Amygdala (tissue), 56 donors: ENCODE results near the gene MRPL27.

ENCODE experiments used
- DNase-seq, 56 donors: peaks; one replicate each; lab custom pipeline; 2025; lab: John Stamatoyannopoulos, UW

Gene MRPL27

DNA sequence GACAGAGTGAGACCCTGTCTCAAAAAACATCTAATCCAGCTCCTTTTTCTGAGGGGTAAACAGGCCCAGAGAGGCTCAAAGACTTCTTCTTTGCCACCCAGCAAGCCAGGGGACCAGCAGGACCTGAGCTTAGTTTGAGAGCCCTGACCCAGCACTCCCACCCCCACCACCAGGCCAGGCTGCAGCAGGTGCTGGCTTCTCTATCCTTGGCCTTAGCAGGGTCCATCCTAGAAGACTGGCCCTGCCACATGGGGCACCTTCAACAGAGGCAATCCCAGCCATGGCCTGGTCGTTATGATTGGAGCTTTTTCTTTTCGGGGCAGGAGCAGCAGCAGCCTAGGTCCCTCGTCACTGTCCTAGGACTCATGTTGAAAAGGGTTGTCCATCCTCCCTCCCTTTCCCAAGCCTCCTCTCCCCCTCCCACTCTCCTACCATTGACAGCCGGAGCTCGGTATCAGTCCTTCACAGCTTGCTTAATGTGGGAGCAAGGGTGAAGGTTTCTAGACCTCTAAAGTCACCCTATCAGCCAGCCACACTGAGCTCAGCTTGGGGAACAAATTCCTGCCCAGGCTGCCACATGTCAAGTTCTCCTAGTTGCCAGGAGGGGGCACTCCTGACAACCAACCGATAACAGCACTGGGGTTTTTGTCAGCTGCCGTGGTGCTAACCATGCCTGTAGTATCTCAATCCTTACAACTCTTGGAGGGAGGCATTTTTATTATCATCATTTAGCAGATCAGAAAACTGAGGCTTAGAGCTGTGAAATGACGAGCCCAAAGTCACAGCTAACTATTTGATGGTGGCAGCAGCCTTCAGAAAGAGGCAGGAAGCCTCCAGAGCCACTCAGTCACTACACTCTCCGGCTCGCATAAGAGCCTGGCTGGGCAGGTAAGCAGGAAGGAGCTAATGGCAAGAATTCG lies 11.2 kb downstream of the MRPL27 start:
- DNase-seq, result peak in 30 of 56 donors; percentile 7 to 67 (median 30)

DNA sequence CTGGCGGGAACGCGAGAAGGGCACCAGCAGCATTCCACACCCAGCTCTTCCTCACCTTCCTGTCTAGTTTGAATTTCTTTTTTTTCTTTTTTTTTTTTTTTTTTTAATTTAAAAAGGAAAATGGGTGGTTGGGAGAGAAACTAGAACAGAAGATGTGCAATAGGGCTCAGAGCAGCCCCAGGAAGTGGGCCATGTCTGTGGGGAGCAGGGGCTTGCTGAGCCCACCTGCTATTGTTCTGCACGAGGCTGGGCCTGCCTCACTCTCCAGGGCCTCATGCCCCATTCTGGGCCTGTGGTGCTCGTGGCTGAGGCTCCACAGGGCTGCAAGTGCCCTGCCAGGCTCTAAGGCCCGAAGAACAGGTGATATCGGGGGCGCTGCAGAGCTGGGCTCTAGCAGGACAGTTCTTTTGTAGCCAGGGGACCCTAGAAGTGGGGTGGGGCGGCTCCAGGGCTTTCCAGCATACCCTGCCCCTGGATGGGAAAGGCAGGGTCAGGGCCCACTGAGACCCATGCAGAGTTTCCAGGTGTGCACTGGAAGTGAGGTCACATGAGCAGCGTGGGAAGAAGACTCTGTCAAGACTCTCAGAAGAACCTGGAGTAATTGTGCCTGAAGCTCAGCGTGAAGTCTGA lies 12.4 kb downstream of the MRPL27 start:
- no peak for DNase-seq

DNA sequence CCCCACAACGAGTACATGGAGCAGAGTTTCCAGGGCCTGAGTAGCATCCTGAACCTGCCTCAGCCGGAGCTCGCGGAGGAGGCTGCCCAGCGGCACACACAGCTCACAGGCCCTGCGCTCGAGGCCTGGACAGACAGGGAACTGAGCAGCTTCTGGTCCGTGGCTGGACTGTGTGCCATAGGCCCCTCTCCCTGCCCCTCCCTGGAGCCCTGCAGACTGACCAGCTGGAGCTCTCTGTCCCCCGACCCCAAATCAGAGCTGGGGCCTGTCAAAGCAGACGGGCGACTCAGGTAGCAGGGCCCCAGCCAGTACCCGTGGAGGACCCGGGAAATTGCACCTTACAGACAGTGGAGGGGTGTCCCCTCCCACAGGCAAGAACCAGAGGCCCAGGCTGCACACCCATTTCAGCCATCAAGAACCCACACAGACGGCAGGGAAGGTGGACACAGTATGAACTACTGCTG lies 13.0 kb downstream of the MRPL27 start:
- DNase-seq, result no peak

DNA sequence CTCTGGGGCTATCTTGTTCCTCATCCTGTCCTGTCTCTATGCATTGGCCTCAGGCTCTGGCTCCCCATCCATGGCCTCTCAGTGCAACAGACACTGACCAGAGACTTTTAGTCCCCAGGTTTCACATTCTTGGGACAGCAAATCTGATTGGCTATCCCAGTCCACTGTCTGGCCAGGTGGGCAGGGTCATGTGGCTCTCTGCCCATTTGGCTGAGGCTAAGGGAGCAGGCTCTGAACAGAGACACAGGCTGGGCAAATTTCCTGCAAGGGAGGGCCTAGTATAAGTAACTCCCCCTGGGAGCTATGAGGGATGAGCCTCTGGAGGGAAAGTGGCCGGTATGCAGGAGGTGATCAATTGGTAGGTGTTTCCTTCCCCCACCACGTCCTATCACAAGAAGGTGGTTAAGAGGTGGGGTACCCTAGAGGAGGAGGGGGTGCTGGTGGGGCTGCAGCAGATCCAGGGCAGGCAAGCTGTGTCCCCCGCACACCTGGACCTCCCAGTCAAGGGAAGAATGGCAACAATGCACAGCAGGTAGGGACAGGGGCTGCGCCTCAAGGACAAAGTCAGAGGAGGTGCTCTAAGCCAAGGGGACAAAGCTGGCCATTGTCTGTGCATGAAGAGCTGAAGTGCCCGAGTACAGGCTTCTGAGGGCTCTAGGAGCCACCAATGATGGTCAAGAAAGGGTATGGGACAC lies 13.8 kb downstream of the MRPL27 start:
- DNase-seq, result no peak

DNA sequence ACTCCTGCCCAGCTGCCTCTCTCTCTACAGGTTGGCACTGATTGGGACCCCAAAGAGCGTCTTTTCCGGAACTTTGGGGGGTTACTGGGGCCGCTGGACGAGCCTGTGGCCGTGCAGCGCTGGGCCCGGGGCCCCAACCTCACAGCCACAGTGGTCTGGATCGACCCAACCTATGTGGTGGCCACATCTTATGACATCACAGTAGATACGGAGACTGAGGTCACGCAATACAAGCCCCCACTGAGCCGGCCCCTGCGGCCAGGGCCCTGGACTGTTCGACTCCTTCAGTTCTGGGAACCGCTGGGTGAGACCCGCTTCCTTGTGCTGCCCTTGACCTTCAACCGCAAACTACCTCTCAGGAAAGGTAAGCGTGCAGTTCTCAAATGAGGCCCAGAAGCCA lies 14.8 kb downstream of the MRPL27 start:
- no peak for DNase-seq

DNA sequence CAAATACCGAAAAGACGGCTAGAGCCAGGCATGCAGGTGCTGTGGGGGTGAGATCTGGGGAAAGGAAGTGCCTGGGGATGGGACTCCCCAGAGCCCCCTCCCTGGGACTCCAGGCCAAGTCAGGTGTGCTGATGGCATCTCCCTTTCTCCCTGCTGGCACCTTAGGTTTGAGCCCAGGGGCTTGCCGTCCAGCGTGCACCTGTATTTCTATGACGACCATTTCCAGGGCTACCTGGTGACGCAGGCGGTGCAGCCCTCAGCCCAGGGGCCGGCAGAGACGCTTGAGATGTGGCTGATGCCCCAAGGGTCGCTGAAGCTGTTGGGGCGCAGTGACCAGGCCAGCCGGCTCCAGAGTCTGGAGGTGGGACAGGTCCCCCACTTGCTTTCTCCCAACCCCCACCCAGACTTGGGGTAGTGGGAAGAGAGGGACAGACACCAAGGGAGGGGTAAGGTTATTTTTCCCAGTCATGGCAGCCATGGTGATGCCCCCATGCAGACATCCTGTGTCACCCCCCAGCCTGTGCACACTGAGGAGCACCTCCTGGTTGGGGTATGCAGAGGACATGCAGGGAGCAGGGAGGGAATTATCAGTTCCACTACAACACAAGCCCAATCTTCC lies 16.0 kb downstream of the MRPL27 start:
- no peak for DNase-seq

DNA sequence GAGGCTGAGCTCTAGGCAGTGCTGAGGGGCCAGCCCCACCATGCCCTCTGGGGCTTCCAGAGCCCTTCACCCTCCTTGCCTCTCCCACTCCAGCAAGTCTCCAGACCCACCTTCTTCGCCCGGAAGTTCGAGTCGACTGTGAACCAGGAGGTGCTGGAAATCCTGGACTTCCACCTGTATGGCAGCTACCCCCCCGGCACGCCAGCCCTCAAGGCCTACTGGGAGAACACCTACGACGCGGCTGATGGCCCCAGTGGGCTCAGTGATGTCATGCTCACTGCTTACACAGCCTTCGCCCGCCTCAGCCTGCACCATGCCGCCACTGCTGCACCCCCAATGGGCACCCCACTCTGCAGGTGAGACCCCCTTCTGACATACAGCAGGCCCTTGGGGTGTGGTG lies 16.6 kb downstream of the MRPL27 start:
- DNase-seq, result no peak

DNA sequence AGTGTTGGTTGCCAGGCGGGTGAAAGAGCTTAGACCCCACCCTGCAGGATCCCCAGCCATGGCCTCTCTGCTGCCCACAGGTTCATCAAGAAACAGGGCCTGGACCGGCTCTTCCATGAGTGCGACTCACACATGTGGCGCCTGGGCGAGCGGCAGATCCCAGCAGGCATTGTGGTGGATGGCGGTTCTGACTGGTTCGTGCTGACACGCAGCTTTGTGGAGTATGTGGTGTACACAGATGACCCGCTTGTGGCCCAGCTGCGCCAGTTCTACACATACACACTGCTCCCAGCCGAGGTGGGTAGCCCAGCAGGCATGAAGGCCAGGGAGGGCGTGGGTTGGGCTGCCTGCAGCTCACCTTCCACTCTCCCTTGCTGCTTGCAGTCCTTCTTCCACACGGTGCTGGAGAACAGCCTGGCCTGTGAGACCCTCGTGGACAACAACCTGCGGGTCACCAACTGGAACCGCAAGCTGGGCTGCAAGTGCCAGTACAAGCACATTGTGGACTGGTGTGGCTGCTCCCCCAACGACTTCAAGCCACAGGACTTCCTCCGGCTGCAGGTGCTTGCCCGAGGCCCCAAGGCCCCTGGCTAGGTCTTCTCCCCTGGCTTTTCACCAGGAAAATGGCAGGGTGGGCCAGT lies 17.2 kb downstream of the MRPL27 start:
- no peak for DNase-seq

DNA sequence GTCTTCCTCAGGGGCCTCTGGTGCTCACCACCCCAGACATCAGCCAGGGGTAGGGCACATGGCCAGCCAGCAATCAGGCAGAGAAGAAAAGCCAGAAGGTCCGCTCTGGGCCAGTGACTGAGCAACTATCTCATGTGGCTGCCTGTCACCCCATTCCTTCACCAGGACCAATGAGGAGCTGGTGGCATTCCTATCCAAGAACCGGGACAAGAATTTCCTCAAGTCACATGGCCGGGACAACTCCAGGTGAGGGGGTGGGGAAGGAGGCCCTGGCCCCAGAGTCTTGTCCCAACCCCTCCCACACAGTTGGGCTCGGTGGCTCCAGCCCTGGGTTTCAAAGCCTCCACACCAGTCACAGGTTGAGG lies 17.7 kb downstream of the MRPL27 start:
- no peak for DNase-seq

DNA sequence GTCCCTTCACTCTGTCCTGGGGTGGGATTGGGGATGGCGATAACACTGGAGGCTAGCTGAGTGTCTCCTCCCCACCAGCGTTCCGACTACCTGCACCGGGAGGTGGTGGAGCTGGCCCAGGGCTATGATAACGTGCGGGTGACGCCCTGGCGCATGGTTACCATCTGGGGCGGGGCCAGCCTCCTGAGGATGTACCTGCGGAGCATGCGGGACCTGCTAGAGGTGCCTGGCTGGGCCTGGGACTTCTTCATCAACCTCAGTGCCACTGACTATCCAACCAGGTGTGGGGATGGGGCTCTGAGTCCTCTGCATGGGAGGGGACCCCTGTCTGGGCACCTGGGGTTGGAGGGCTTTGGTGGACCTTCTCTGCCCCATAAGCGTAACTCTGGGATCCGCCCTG lies 18.2 kb downstream of the MRPL27 start:
- no peak for DNase-seq

DNA sequence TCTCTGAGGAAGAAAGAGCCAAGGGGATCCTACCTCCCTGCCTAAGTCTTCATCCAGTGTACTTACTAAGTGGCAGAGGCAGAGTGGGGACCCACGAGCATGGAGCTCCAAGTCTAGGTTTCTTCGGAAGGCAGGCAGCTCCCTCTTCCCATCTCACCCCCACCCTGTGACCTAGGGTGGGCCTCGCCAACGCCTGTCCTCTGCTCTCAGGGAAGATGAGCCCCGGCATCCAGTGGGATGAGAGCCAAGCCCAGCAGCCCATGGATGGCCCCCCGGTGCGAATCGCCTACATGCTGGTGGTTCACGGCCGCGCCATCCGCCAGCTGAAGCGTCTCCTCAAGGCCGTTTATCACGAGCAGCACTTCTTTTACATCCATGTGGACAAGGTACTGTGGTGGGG lies 18.8 kb downstream of the MRPL27 start:
- DNase-seq, result no peak

DNA sequence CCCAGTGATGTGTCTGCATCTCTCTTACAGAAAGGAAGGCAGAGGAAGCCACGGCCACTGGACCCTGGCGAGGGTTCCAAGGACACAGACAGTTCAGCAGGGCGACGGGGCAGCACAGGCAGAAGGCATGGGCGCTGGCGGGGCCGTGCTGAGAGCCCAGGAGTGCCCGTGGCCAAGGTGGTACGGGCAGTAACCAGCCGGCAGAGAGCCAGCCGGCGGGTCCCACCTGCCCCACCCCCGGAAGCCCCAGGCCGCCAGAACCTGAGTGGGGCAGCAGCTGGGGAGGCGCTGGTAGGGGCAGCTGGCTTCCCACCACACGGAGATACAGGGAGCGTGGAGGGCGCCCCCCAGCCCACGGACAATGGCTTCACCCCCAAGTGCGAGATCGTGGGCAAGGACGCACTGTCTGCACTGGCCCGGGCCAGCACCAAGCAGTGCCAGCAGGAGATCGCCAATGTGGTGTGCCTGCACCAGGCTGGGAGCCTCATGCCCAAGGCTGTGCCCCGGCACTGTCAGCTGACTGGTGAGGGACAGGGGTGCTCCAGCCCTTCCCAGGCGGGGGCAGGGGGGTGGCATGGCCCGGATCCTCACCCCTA lies 19.3 kb downstream of the MRPL27 start:
- DNase-seq, result no peak

DNA sequence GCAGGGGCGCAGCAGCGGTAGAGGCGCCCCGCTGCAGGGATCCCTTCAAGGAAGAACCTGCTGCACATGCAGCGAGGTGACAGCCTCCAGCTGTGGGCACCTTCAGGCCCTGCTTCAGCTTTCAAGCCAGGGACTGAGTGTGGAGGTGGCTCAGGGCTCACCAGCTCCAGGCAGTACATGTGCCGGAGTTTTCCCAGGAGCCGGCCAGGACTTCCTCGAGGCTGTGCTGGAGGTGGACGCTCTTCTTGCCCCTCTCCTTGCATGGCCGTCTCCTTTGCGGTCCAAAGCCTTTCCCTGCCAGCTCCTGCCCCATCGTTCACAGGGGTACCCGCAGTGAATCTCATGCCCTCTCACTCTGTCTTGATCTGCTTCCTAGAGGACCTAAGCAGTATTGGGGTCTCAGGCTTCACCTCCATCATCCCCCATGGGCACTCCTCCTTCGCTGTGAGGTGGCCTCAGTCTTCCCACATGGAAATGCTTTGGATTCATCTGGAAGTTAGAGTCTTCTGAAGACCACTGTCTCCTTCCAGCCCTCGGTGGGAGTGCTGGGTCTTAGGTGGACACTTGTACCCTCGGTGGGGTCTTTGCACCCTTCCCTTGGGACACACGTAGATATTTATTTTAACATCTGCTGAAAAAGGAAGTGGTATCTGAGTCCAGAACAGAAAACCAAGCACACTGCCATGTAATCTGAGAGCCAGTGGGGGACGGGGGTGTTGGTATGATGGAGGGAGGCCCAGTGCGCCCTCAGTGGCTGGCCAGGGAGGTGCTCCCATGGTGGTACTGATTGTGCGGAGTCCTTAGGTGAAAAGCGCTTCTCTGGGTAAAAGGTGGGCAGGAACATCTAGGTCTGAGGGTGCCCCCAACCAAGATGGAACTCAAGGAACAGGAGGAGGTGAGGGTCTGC lies 20.0 kb downstream of the MRPL27 start:
- no peak for DNase-seq

DNA sequence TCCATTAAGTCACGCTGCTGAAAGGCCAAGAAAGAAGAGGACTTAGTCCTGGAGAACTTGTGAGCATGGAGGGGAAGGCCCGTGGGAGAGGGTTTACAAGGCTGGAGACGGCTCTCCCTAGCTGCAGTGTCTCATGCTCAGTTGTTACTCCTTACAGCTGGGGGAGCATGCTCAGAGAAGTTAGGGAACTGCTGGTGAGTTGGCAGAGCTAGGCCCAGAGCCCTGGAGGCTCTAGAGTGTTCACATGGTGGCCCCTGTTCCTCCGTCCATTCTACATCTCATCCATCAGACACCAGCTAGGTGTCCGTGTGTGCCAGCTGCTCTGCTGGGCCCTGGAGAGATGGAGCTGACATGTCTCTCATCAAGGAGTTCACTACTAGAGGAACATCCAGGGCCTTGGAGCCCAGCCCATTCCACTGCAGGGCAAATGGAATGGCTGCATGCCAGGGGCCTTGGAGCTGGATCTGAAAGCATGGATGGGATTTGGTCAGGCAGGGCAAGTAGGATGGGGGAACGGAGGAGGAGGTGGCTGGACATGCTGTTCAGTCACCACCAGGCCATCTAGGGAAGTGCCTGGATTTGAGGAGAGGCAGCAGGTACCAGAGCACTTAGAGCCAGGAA lies 20.8 kb downstream of the MRPL27 start:
- no peak for DNase-seq

DNA sequence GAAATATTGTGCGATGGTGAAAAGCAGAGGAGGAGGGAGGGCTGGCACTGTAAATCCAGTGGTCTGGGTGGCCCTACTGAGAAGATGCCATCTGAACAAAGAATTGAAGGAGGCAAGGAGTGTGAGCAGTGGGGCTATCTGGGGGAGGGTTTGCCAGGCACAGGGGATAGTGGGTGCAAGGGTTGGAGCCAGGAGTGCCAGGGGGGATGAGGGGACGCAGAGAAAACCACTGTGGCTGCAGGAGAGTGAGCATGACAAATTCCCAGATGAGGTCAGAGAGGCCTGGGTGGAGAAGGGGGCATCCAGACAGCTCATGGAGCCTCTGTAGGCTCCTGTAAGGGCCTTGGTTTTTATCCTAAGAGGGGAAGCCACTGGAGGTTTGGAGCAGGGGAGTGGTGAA lies 22.3 kb downstream of the MRPL27 start:
- DNase-seq, result no peak

DNA sequence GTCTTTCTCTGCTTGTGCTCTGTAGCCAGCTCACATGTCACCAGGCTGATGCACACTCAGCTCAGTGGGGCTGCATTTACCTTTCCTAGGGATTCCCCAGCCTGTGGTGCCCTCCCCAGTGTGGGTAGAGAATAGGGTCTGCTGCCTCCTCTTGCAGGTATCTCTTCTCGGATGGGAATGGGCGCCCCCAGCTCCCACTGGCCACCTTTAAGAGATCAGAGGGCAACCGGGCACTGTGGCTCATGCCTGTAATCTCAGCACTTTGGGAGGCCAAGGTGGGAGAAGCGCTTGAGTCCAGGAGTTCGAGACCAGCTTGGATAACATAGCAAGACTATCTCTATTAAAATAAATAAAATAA lies 23.8 kb downstream of the MRPL27 start:
- no peak for DNase-seq

DNA sequence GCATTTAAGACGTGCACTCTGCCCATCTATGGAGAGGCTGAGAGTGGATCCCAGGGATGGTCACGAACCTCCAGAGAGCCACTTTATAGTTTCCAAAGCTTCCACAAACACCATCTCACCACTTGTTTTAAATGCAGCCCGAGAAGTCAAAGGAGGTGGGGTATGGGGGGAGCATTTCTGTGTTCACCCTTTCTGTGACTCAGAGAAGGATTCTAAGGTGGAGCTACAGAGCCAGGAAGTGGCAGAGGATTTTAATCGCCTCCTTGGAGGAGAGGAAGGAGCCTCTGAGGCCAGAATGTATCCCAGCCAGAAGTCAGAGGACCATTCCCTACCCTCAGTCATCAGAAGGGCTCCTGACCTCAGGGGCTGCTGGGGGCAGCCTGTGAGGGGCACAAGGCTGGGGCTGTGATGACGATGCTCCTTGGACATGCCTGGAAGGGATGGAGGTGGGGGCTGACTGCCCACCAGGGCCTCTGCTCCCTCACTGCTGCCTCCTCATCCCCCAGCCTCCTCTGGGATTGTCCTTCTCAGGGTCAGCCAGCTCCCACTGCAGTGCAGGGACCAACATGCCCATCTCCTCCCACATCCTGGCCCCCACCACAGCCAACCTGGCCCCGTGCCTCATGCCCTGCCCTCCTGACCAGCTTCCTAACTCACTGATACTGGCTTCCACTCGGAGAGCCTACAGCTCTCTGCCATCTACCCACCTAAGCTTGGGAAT lies 24.3 kb downstream of the MRPL27 start:
- no peak for DNase-seq

DNA sequence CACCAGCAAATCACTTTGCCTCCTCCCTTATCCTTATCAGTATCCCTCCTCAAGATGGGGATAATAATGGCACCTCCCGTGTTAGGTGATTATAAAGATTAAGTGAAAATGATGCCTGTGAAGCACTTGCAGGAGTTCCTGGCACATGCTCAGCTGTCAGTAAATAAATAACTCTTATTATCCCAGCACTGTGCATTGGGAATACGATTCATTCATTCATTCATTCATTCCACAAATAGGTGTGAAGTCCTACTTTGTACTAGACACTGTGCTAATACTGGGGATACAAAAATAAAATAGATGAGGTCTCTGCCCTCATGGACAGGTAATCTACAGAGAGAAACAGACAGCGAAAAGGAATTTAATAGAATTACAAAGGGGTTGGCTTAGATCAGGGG lies 25.1 kb downstream of the MRPL27 start:
- DNase-seq, result no peak
